HG03135 (cell line): ENCODE results near the gene SHROOM3.
"Not testable (repeated sequence)": the region's sequence is repeated elsewhere in the genome, so short reads cannot be mapped to it uniquely, and the experiment has no call there.

Experiments
- ATAC-seq: cut with Tn5 transposase; IDR thresholded peaks from one replicate; pipeline ENCODE4 v1.9.1; 2021; ENCODE audit warnings: mild to moderate bottlenecking, moderate library complexity; ENCODE audit not compliant: unreplicated experiment

Gene SHROOM3

DNA sequence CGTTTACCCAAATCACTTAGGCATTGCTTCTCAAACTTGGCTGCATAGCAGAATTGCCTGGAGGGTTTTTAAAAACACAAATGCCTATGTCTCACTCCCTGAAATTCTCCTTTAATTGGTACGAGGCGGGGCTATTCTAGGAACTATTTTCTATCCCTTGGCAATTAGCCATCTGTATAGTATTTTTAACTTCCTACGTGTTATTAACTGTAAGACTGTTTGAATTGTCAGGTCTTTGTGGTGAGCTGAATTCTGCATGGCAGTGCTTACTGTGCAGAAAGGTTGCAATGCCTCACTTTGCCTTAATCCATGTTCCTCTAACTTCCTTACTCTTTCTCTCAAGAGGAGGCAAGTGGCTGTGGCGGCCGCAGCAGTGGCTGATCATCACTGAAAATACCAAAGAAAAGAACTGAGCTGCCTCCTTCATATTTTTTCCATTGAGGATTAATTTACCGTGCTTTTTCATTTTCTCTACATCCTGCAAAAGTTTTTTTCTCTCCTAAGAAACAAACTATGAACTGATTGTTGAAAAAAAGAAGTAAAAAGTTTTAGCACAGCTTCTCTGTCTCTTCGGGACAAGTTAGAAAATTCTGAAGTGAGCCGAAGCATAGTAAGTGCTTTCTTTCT lies at the start of gene SHROOM3:
SHROOM3 (plus strand) TSS at position 329 of the 627 bp plus-strand sequence. CDS start 824 bp downstream, outside the sequence.
- no peak for ATAC-seq

- ATAC-seq = no peak
Measured at GRCh38 chr4:76385974-76386373, 49.1 kb upstream of the SHROOM3 start.

DNA sequence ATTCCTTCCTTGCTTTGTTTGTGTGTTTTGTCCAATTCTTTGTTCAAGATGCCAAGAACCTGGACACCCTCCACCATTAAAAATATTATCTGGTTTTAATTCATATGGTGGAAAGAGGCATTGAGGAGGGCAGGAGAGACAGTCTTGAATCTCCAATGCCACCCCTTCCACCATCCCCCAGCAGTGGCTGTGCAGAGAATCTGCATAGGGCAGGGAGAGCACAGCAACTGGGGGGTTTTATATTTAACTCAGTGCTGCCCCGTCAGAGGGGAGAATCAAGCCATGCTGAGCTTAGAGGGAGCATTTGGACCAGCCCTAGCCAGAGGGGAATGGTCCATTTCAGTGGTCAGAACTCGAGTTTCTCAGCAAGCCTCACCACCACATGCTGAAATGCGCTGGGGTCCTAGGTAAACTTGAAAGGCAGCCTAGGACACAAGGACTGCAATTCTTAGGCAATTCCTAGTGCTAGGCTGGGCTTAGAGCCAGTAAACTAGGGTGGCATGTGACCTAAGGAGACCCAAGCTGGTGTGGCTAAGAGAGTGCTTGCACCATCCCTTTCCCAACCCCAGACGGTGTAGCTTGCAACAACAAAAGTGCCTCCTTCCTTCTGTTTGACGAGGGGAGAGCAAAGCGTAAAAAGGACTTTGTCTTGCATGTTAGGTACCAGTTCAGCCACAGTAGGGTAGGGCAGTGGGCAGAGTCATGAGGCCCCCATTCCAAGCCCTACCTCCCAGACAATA lies 48.3 kb upstream of the SHROOM3 start:
- ATAC-seq = no peak

DNA sequence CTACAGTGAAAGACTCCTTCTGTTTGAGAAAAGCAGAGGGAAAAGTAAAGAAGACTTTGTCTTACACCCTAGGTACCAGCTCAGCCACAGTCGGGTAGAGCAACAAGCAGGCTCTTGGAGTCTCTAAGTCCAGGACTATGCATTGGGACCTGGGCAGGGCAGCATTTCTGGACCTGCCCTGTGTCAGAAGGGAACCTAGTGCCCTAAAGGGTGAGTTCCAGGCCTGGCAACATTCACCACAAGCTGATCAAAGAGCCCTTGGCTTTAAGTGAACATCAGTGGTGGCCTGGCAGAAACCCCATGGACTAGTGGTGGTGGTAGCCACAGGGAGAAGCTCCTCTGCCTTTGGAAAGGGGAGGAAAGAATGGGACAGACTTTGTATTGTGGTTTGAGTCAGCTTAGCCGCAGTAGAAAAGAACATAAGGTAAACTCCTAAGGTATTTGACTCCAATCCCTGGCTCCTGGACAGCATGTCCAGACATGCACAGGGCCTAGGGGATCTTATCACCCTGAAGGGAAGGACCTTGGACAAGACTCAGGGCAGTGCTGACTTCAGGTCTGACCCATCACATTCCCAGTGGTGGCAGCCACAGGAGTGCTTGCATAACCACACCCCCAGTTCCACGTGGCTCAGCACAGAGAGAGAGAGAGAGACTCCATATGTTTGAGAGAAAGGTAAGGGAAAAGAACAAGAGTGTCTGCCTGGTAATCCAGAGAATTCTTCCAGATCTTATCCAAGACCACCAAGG lies 46.7 kb upstream of the SHROOM3 start:
- no peak for ATAC-seq

GRCh38 chr4:76401654-76402053 lies 33.4 kb upstream of the SHROOM3 start:
- no peak for ATAC-seq

- ATAC-seq = no peak
Measured at GRCh38 chr4:76406081-76406480, 28.9 kb upstream of the SHROOM3 start.

GRCh38 chr4:76407440-76408119 lies 27.4 kb upstream of the SHROOM3 start:
- ATAC-seq = no peak

- ATAC-seq = no peak
Measured at GRCh38 chr4:76410636-76411035, 24.4 kb upstream of the SHROOM3 start.

DNA sequence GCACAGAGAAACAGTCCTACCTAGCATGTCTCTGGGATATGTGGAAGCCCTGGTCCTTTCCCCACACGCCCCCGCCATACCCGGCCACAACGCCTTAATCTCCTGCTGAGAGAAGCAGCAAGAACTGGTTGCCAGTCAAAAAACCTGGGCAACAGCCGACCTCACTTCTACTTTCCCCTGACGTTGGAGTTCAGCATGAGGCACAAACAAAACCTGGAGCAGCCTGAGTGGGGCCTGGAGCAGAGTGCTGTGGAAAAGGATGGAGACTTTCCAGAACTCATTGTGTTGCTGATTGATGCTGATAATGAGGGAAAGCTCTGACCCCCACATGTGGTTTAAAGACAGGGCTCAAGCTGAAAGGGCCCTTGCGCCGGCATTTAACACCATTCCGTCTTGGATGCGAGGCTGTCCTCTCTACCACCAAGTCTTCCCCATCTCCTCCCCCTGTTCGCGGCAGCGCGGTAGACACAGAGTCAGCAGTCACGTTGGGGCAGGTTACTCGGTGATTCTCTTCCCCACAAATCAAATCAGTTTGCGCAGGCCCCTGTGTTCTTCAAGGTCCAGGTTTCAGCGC lies 14.8 kb upstream of the SHROOM3 start:
- ATAC-seq = no peak

GRCh38 chr4:76420762-76421581 lies 14.1 kb upstream of the SHROOM3 start, which contains the start of gene CCDC158:
Gene CCDC158, minus strand, starts transcription at chr4:76421141. Its CDS starts 17,934 bp downstream, at chr4:76403207.
- ATAC-seq = no peak

- not testable (repeated sequence) for ATAC-seq
Measured at GRCh38 chr4:76423159-76423558, 11.9 kb upstream of the SHROOM3 start.

GRCh38 chr4:76426272-76426671 lies 8.8 kb upstream of the SHROOM3 start:
- no peak for ATAC-seq

DNA sequence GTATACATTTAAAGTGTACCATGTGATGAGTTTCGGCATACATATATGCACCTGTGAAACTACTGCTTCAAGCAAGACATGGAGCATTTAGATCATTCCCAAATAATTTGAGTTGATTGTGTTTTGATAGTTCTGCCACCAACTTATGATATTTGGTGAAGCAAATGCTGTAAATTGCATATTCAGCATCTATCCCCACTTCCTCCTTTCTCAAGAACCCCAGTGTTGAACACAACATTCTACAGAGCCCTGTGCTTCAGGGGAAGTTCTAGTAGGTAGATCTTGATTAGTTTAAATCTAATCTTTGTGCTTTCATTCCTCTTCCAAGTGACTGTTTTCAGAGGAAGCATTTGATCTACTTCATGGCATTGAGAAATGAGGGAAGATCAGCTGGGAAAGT lies 5.4 kb upstream of the SHROOM3 start:
- ATAC-seq = no peak

DNA sequence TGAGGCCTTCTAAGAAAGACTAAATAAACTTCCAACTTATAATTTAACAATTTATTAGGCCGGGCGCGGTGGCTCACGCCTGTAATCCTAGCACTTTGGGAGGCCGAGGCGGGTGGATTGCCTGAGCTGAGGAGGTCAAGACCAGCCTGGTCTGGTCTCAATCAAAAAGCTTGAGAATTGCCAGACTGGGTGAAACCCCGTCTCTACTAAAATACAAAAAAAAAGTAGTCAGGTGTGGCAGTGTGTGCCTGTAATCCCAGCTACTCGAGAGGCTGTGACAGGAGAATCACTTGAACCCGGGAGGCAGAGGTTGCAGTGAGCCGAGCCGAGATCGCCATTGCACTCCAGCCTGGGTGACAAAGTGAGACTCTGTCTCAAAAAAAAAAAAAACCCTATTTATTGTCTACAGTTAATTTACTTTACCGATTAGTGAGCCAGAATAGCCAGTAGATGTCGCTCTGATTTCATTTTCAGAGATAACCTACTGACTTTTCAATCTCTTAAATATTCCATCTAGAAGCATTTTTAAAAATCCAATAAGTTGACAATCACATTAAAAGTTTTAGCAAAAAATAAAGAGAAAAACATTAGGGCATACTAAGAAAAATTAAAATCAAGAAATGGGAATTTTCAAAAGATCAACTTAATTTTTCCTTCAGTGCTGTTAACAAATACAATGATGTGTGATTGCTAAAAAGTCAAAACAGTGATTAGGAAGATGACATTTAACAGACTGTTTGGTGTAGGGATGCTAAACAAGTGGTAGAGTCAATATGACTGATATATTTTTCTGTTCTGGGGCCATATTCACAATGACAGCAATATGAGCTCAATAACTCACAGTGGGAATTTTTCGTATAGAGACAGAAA lies 4.3 kb upstream of the SHROOM3 start:
- ATAC-seq = no peak

DNA sequence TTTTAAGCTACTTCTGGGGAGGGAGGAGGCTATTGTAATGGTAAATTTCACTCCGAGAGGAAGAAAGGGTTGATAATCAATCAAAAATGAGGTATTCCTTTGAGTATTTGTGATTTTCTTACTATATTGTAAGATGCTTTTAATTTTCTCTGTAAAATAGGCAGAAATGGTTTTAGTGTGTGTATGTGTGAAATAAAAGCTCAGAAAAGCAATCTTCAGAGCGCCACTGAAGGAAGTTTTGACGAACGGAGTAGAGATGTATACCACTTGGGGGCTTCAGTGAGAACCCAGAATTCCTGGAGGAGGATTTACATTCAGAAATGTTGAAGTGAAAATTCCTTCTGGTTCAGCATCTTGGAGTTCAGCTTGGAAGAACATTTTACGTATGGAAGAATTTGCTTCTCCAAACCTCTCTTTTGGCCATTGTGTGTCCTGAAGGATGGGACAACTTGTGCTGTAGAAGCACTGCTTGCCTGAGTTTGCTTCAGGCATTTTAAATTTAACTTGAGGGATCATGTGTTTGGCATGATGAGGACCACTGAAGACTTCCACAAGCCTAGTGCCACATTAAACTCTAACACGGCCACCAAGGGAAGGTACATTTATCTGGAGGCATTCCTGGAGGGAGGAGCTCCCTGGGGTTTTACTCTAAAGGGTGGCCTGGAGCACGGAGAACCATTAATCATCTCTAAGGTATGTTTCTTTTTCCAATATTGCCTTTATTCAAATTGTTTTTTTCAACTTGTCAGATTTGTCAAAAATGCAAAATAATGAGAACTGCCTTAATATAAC lies 695 bp downstream of the SHROOM3 start:
- no peak for ATAC-seq

DNA sequence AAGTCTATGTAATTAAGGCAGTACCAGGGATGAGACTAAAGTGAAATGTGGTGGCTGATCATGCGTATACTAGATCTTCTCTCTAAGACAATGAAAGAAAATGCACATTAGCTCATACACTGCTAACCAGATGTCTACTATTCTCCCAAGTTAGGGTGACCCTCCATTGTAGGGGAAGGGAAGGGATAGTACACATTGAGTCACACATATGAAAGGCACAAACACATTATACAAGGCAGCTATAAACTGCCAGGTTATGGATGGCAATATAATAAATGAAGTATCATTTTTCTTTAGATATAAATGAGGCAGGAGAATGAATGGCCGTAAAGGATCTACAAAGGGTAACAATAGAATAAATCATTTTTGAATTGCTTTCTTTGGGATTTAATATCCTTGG lies 4.5 kb downstream of the SHROOM3 start:
- ATAC-seq = no peak

DNA sequence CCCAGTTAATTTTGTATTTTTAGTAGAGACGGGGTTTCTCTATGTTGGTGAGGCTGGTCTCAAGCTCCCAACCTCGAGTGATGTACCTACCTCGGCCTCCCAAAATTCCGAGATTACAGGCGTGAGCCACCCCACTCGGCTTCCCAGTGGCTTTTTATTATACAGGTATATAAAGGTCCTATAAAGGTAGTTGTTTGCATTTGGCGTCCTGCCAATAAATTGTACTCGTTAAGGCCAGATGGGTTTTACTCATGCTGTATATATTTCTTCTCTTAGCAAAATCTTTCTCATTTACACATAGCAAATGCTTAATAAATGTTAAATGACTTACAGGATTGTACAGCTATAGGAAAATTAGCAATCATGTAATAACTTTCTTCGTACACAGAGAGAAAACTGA lies 6.9 kb downstream of the SHROOM3 start:
- no peak for ATAC-seq

DNA sequence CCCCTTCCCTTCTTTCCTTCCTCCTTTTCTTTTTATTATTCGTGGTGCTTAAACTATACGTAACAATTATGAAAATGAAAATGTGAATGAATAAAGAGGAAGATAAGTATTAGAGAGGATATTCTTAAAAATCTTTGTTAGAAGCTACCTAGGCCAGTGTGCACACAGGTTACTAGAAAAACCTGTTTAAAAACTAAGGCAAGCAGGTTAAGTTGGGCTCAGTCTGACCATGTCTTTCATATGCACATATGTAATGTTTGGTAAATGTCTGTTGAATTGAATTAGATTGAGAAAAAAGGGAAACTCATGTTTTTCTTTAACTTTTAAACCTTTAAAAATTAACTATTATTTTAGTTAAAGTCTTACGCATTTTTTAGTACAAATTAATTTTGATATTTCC lies 7.8 kb downstream of the SHROOM3 start:
- no peak for ATAC-seq
